GM12801 (cell line): ENCODE results near the gene PKD2.

ENCODE experiments used
- CTCF ChIP-seq: IDR thresholded peaks from one replicate; pipeline ENCODE4 v1.5.1; 2011; ENCODE audit warnings: control low read depth; ENCODE audit not compliant: insufficient read length; ENCODE audit errors: extremely low read depth

The PKD2 gene

GRCh38 chr4:88098993-88099752 is 91.7 kb downstream of the PKD2 start:
- TF ChIP-seq CTCF, result no peak

GRCh38 chr4:88101165-88101564 is 93.7 kb downstream of the PKD2 start:
- TF ChIP-seq CTCF, result no peak

GRCh38 chr4:88102026-88102425 is 94.6 kb downstream of the PKD2 start:
- TF ChIP-seq CTCF, result no peak

GRCh38 chr4:88104902-88105610 is 97.6 kb downstream of the PKD2 start:
- TF ChIP-seq CTCF, result no peak

GRCh38 chr4:88106205-88106604 is 98.8 kb downstream of the PKD2 start:
- TF ChIP-seq CTCF, result no peak

GRCh38 chr4:88107406-88108107 is 100.1 kb downstream of the PKD2 start:
- TF ChIP-seq CTCF, result no peak

GRCh38 chr4:88108747-88109122 is 101.3 kb downstream of the PKD2 start:
- no peak for TF ChIP-seq CTCF
